Cardiac muscle cell (in vitro differentiated cells and primary cell): ENCODE data around the gene SLC13A5. TPM values are rescaled to one million over a fixed set of nuclear protein-coding genes. Genes with fewer than 3 reads are reported as not detected.
"Not testable (repeated sequence)": the region's sequence is repeated elsewhere in the genome, so short reads cannot be mapped to it uniquely, and the experiment has no call there.

Experiments used
- DNase-seq, 2 donors: peaks; one replicate each; pipeline versions ENCODE4 v3.0.0 to v3.0.0-alpha.2; 2010 to 2017; ENCODE audit warnings: low read depth in 1 of 2, low spot score in 1 of 2
- H3K27ac ChIP-seq: fragments of 200-600 bp; sonication (generic); 2 replicates; pipeline ENCODE4 v1.5.1; 2016
- H3K27me3 ChIP-seq: fragments of 200-600 bp; sonication (generic); 2 replicates; pipeline ENCODE4 v1.6.0; 2016; ENCODE audit warnings: control low read depth
- H3K36me3 ChIP-seq: fragments of 200-600 bp; sonication (generic); 2 replicates; pipeline ENCODE4 v1.5.1; 2016; ENCODE audit warnings: control low read depth
- H3K4me1 ChIP-seq: fragments of 200-600 bp; sonication (generic); 2 replicates; pipeline ENCODE4 v1.8.1; 2017; ENCODE audit warnings: low read depth, mild to moderate bottlenecking, mixed run types
- H3K4me3 ChIP-seq: fragments of 200-600 bp; sonication (generic); 2 replicates; pipeline ENCODE4 v1.5.1; 2016; ENCODE audit warnings: mild to moderate bottlenecking
- H3K9me3 ChIP-seq: fragments of 200-600 bp; sonication (generic); 2 replicates; pipeline ENCODE4 v1.5.1; 2017; ENCODE audit warnings: low read depth, mild to moderate bottlenecking, control low read depth
- CTCF ChIP-seq: IDR thresholded peaks from 2 replicates; pipeline ENCODE4 v1.5.1; 2012; ENCODE audit warnings: low read depth, mild to moderate bottlenecking, low read length
- polyA plus RNA-seq: library from polyadenylated mRNA; unstranded; fragments of >200 nt; fragmentation: Nextera tagmentation; extraction: Ambion mirVana; gene quantifications from 2 replicates; pipeline ENCODE4 v1.2.1, GENCODE V29; 2016
- total RNA-seq: library from RNA; depleted of rRNA; stranded (reverse); fragments of >200 nt; gene quantifications from 2 replicates; pipeline ENCODE4 v1.2.3, GENCODE V29; 2016

Gene SLC13A5
- total and polyA plus RNA-seq, 2 experiments from 2014 or later, result 0.15 to 0.18 TPM

DNA sequence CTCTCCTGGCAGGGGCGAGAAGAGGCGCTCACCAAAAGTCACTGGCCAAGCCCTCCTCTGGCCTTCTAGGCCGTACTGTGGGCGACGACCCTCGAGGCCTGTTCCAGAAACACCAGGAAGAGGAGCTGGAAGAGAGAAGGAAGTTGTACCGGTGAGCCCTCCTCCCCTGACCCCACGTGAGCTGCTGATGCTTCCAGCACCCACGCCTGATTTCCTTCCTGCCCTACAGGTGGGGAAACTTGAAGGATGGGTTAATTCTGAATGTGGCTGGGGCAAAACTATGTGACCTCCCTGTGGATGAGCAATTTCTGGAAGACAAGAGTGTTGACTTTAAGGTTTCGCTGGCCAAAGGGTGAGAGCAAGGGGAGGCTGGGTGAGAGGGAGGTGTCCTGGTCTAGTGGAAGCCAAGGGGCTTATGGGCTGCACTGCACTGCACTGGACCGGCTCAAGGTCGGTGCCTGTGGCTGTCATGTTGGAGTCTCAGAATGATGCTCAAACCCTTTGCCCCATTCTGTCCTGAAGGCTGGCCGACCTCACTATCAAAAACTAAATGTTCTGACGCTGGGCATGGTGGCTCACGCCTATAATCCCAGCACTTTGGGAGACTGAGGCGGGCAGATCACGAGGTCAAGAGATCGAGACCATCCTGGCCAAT is 55.4 kb downstream of the SLC13A5 start:
- no peak for DNase-seq
- no peak overlapping the region for H3K27ac ChIP-seq
- peaks cover 79% of the 10 kb centered on the region for H3K27me3 ChIP-seq
- no peaks in the 10 kb centered on the region for H3K9me3 ChIP-seq
- no peak overlapping the region for H3K4me3 ChIP-seq
- peaks cover 6% of the 10 kb centered on the region for H3K4me1 ChIP-seq
- no peaks in the 10 kb centered on the region for H3K36me3 ChIP-seq
- TF ChIP-seq CTCF, result no peak

DNA sequence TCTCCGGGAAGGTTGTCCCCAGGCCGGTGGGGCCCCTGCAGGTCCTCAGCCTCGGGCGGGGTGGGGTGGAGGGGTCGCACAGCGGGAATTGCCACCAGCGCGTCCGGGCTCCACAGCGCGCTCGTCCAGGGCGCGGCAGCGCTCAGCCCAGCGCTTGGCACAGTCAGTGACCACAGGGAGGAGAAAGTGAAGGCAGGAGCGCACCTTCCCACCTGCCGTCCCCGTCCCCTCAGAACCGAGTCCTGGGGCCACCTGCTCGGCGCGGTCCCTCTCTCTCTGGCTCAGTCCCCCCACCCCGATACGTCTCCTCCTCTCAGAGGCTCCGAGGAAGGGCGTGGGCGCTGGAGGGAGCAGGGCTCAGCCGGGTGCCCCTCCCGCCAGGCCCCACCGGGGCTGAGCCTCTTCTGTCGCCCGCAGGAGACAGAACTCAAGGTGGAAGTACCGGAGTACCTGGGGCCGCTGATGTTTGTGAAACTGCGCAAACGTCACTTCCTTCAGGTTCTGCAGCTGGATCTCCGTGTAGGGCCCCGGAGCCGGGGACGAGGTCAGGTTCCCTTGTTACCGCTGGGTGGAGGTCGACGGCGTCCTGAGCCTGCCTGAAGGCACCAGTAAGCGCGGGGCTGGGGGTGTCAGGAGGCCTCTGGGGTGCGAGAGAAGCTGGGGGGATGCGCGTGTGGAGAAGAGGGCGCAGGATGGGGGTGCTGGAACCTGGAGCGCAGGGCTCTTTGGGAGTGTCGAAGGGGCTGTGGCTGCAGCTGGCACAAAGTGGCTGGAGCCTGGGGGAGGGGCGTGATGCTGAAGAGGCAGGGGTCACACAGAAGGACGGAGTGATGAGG is 56.2 kb downstream of the SLC13A5 start:
- Histone ChIP-seq H3K4me3 (peak overlapping the region; percentile 27), H3K4me1 (peaks cover 11% of the 10 kb centered on the region), H3K27me3 (peaks cover 76% of the 10 kb centered on the region)
- H3K9me3 ChIP-seq, DNase-seq, H3K27ac ChIP-seq, H3K36me3 ChIP-seq: not testable (repeated sequence)

- Histone ChIP-seq H3K27me3 (peaks cover 66% of the 10 kb centered on the region), H3K4me1 (peaks cover 13% of the 10 kb centered on the region)
- not testable (repeated sequence) for H3K4me3 ChIP-seq, H3K36me3 ChIP-seq, DNase-seq, H3K9me3 ChIP-seq, H3K27ac ChIP-seq
Observed at GRCh38 chr17:6655732-6656361, 57.3 kb downstream of the SLC13A5 start.

- Histone ChIP-seq H3K27ac (no peak overlapping the region), H3K4me1 (peaks cover 13% of the 10 kb centered on the region), H3K4me3 (peak overlapping the region; percentile 26), H3K36me3 (no peaks in the 10 kb centered on the region), H3K9me3 (no peaks in the 10 kb centered on the region), H3K27me3 (peaks cover 58% of the 10 kb centered on the region)
- DNase-seq, result peak in 1 of 2 donors; percentile 34
- TF ChIP-seq CTCF, result no peak
Observed at GRCh38 chr17:6654841-6655731, 58.1 kb downstream of the SLC13A5 start.

DNA sequence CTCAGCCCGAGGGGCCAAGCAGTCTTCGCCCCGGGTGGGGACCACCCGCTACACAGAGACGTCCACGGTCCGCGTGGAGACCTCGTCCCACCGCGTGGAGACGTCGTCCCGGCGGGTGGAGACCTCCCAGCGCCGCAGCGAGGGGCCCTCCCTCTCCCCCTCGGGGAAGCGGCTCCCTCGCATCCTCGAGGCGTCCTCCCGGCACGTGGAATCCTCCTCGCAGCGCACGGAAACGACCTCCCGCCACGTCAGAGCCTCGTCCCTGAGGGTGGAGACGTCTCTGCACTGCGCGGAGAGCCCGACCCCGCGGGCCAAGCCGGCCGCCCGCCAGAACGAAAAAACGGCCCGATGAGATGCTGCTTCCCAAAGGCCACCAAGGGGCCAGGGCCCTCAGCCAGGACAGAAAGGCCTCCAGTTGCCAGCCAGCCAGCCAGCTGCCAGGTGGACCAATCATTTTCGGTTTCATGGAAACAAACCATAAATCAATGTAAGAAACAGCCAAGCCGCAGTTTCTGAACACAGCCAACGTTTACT is 61.2 kb downstream of the SLC13A5 start:
- DNase-seq, result peak in 1 of 2 donors; percentile 42
- Histone ChIP-seq H3K4me3 (peak overlapping the region; percentile 80), H3K27me3 (peaks cover 36% of the 10 kb centered on the region), H3K9me3 (no peaks in the 10 kb centered on the region), H3K27ac (no peak overlapping the region), H3K4me1 (peaks cover 25% of the 10 kb centered on the region), H3K36me3 (no peaks in the 10 kb centered on the region)
- no peak for TF ChIP-seq CTCF
